ENCODE data around the gene COL27A1. TPM values are rescaled to one million over a fixed set of nuclear protein-coding genes. Genes with fewer than 3 reads are reported as not detected.

COL27A1 gene
- total RNA-seq, 1 experiment from 2014 or later = 12.0 TPM

DNA sequence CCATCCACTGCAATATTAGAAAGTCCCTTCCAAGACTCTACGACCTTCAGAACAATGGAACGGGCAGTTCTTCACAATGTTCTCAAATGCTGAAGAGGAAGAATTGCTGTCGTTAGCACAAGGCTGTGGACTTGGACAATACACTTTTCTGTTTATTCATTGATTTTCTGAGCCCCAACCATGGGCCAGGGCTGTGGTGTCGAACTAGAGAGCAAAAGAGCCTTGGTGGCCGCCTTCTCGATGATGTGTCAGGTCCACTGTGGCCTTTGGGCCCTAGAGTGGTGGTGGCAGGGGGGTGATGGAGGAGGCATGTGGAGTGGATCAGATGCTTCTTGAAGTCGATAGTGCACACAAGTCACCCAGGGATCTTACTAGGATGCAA is 37.7 kb upstream of the COL27A1 start (continued):
- TF ChIP-seq, protein P1, sequence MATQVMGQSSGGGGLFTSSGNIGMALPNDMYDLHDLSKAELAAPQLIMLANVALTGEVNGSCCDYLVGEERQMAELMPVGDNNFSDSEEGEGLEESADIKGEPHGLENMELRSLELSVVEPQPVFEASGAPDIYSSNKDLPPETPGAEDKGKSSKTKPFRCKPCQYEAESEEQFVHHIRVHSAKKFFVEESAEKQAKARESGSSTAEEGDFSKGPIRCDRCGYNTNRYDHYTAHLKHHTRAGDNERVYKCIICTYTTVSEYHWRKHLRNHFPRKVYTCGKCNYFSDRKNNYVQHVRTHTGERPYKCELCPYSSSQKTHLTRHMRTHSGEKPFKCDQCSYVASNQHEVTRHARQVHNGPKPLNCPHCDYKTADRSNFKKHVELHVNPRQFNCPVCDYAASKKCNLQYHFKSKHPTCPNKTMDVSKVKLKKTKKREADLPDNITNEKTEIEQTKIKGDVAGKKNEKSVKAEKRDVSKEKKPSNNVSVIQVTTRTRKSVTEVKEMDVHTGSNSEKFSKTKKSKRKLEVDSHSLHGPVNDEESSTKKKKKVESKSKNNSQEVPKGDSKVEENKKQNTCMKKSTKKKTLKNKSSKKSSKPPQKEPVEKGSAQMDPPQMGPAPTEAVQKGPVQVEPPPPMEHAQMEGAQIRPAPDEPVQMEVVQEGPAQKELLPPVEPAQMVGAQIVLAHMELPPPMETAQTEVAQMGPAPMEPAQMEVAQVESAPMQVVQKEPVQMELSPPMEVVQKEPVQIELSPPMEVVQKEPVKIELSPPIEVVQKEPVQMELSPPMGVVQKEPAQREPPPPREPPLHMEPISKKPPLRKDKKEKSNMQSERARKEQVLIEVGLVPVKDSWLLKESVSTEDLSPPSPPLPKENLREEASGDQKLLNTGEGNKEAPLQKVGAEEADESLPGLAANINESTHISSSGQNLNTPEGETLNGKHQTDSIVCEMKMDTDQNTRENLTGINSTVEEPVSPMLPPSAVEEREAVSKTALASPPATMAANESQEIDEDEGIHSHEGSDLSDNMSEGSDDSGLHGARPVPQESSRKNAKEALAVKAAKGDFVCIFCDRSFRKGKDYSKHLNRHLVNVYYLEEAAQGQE (IDR thresholded peaks at IDR 0.05; ENCODE audit: low read depth) = no peak
- TF ChIP-seq EZH2 (IDR thresholded peaks at IDR 0.05) (no peak), POLR2AphosphoS5 (IDR thresholded peaks at IDR 0.05; ENCODE audit: low read depth, low read length) (no peak), FOSL1 (IDR thresholded peaks at IDR 0.05; ENCODE audit: low read depth) (no peak)
- TF ChIP-seq, protein P2, sequence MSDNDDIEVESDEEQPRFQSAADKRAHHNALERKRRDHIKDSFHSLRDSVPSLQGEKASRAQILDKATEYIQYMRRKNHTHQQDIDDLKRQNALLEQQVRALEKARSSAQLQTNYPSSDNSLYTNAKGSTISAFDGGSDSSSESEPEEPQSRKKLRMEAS (IDR thresholded peaks at IDR 0.05) = no peak
- TF ChIP-seq, protein P3, sequence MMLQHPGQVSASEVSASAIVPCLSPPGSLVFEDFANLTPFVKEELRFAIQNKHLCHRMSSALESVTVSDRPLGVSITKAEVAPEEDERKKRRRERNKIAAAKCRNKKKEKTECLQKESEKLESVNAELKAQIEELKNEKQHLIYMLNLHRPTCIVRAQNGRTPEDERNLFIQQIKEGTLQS (IDR thresholded peaks at IDR 0.05) = no peak

DNA sequence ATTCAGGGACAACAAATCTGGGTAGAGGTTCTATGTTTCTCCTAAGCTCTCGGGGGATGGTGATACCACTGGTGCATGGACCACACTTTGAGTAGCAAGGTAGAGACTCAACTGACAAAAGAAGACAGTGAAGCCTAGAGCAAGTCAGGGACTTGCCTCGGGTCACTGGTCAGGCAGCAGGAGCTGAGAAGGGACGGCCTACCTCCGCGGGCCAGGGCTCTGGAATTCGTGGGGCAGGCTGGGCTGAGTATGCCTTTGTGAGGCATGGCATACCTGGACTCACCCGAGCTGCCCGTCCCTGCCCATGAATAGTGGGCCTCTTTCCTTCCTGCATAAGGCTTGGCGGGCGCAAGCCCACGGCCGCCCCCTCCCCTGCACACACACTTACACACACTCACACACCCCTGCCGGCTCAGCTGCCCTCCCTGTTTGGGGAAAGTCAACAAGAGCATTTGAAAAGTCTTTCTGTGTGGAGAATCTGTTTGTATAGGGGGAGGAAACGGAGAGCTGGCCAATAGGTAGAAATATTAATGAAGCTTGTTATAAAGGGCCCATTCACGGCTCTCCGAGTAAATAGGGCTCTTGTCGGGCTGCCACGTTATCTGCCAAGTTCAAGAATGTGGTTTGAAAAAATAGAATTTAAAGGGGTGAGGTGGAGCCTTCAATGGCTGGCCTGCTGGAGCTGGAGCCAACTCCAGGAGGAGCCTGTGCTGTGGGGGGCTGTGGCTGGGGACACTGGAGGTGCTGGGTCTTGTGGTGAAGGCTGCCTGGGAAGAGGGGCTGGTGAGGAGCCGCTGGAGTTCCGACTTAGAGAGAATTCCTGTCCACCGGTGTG is 37.1 kb upstream of the COL27A1 start:
- ChIA-PET POLR2A (no interaction called here), CTCF (no interaction called here), RAD21 (ENCODE audit: low non-redundant PET in 1 of 2, low total read pairs in 2 of 2, uncharacterized antibody in 2 of 2, unreplicated experiment in 2 of 2) (no interaction called here)
- H3K4me1 ChIP-seq (ENCODE audit: control insufficient read depth in 1 of 2, insufficient read depth in 2 of 2, low read length in 2 of 2) = no peaks in the 10 kb centered on the region
- no peak overlapping the region for H3K4me3 ChIP-seq (replicated peaks in 1 of 2; ENCODE audit: low read depth in 1 of 2, low read length in 2 of 2)
- H3K4me2 ChIP-seq (ENCODE audit: low read length) = no peak overlapping the region
- BruUV-seq (replicated peaks) = no TSS peak
- no peak overlapping the region for H2AFZ ChIP-seq (ENCODE audit: low read depth, low read length, poor library complexity, severe bottlenecking)
- H3K79me2 ChIP-seq (ENCODE audit: insufficient read depth, low read length) = no peaks in the 10 kb centered on the region
- H4K20me1 ChIP-seq (ENCODE audit: insufficient read depth) = no peaks in the 10 kb centered on the region
- H3K36me3 ChIP-seq (ENCODE audit: control insufficient read depth in 1 of 2, insufficient read depth in 2 of 2, low read length in 2 of 2) = no peaks in the 10 kb centered on the region
- TF ChIP-seq ZNF274 (IDR thresholded peaks at IDR 0.05; ENCODE audit: low read depth, low read length) (no peak), CBX3 (IDR thresholded peaks at IDR 0.05; ENCODE audit: low read depth) (no peak), POLR2A (IDR thresholded peaks at IDR 0.05; ENCODE audit: borderline replicate concordance, extremely low read depth, insufficient read depth, insufficient read length) (no peak), SP1 (IDR thresholded peaks at IDR 0.05; ENCODE audit: low read depth) (no peak), CEBPB (IDR thresholded peaks at IDR 0.05; ENCODE audit: low read depth) (no peak), SRF (IDR thresholded peaks at IDR 0.05; ENCODE audit: low read depth) (no peak)
- TF ChIP-seq, protein P4, sequence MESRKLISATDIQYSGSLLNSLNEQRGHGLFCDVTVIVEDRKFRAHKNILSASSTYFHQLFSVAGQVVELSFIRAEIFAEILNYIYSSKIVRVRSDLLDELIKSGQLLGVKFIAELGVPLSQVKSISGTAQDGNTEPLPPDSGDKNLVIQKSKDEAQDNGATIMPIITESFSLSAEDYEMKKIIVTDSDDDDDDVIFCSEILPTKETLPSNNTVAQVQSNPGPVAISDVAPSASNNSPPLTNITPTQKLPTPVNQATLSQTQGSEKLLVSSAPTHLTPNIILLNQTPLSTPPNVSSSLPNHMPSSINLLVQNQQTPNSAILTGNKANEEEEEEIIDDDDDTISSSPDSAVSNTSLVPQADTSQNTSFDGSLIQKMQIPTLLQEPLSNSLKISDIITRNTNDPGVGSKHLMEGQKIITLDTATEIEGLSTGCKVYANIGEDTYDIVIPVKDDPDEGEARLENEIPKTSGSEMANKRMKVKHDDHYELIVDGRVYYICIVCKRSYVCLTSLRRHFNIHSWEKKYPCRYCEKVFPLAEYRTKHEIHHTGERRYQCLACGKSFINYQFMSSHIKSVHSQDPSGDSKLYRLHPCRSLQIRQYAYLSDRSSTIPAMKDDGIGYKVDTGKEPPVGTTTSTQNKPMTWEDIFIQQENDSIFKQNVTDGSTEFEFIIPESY (IDR thresholded peaks at IDR 0.05; ENCODE audit: extremely low read depth, insufficient replicate concordance, low read length) = no peak
- TF ChIP-seq, protein P1 (IDR thresholded peaks at IDR 0.05; ENCODE audit: low read depth) = no peak
- no peak for DNase-seq (ENCODE audit: low read depth, low spot score)
- no peak overlapping the region for H3K9ac ChIP-seq (ENCODE audit: low read length)
- ATAC-seq = no peak
- intact Hi-C loops (cut with micrococcal nuclease) = no loop called here
- no peaks in the 10 kb centered on the region for H3K9me3 ChIP-seq (ENCODE audit: control insufficient read depth in 1 of 2, insufficient read depth in 1 of 2, low read depth in 1 of 2, low read length in 2 of 2)
- no peaks in the 10 kb centered on the region for H3K9me2 ChIP-seq (ENCODE audit: insufficient read depth)
- peaks cover 17% of the 10 kb centered on the region; the same call in 1 of the 2 replicates for H3K27me3 ChIP-seq (ENCODE audit: insufficient read depth, low read length)
- H3K27ac ChIP-seq (ENCODE audit: low read depth, low read length) = no peak overlapping the region

Measured in HCT116 (cell line).